Upper lobe of right lung (tissue), 1 donor: Measurements from ENCODE around the gene DOCK1. TPM values are rescaled to one million over a fixed set of nuclear protein-coding genes. Genes with fewer than 3 reads are reported as not detected.

Experiments used
- ATAC-seq: fragments of 200-7000 bp; cut with Tn5 transposase; one replicate; pipeline ENCODE4 v1.9.1; 2020; ENCODE audit warnings: mild to moderate bottlenecking, moderate library complexity
- DNase-seq: peaks from one replicate; pipeline ENCODE4 v3.0.0-alpha.2; 2020
- H3K27ac ChIP-seq: fragments of 200-600 bp; one replicate; pipeline ENCODE4 v1.8.0; 2022
- H3K27me3 ChIP-seq: fragments of 200-600 bp; one replicate; pipeline ENCODE4 v1.8.0; 2022; ENCODE audit warnings: mild to moderate bottlenecking
- H3K36me3 ChIP-seq: fragments of 200-600 bp; one replicate; pipeline ENCODE4 v1.8.0; 2022
- H3K4me1 ChIP-seq: fragments of 200-600 bp; one replicate; pipeline ENCODE4 v1.8.0; 2022
- H3K4me3 ChIP-seq: fragments of 200-600 bp; one replicate; pipeline ENCODE4 v1.8.0; 2022; ENCODE audit warnings: mild to moderate bottlenecking
- H3K9me3 ChIP-seq: fragments of 200-600 bp; one replicate; pipeline ENCODE4 v1.8.0; 2022
- intact Hi-C: fragments of 100-400 bp; cut with DNase I; formaldehyde crosslinking; loops from one replicate; pipeline ENCODE4 v1.11.0; 2022
- total RNA-seq: library from RNA; stranded (reverse); fragmentation: NEBNext Ultra II Directional; extraction: Animal tissue kit (Norgen Biotek cat#: 25700); gene quantifications from one replicate; pipeline ENCODE4 v1.2.1, GENCODE V29; 2021
- TF ChIP-seq, protein P1 (sequence below): fragments of 200-600 bp; IDR thresholded peaks from one replicate; pipeline ENCODE4 v1.8.0; 2022; ENCODE audit warnings: antibody characterized with exemption
- donor health status: DM: no; HTN: yes; CAD: no; lungs with severe emphysema.

Gene DOCK1
- total RNA-seq, 1 donor from 2014 or later, result 46.4 TPM

DNA sequence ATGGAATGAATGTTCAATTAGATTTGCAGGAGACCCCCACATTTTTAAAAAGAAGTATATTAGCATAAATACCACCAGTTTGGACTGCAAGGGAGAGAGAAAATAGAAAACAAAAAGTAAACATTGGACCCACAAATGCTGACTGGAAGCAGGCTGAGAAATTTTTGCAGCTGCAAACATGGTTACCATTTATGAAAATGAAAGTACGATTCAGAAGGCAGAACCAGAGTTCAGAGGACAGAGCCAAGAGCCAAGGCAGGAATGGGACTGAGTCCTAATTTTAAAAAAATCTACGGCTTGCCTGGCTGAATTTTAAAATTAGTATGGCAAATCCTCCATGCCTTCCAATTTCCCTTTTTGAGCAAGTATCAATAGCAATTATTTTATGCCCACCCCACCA lies 569.3 kb downstream of the DOCK1 start:
- ATAC-seq (no peak), DNase-seq (no peak)
- Histone ChIP-seq H3K4me3 (no peak overlapping the region), H3K27ac (no peak overlapping the region), H3K36me3 (no peaks in the 10 kb centered on the region), H3K4me1 (no peaks in the 10 kb centered on the region), H3K9me3 (no peaks in the 10 kb centered on the region), H3K27me3 (no peaks in the 10 kb centered on the region)
- intact Hi-C loops, result no loop called here
- TF ChIP-seq, protein P1, sequence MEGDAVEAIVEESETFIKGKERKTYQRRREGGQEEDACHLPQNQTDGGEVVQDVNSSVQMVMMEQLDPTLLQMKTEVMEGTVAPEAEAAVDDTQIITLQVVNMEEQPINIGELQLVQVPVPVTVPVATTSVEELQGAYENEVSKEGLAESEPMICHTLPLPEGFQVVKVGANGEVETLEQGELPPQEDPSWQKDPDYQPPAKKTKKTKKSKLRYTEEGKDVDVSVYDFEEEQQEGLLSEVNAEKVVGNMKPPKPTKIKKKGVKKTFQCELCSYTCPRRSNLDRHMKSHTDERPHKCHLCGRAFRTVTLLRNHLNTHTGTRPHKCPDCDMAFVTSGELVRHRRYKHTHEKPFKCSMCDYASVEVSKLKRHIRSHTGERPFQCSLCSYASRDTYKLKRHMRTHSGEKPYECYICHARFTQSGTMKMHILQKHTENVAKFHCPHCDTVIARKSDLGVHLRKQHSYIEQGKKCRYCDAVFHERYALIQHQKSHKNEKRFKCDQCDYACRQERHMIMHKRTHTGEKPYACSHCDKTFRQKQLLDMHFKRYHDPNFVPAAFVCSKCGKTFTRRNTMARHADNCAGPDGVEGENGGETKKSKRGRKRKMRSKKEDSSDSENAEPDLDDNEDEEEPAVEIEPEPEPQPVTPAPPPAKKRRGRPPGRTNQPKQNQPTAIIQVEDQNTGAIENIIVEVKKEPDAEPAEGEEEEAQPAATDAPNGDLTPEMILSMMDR, result no peak

DNA sequence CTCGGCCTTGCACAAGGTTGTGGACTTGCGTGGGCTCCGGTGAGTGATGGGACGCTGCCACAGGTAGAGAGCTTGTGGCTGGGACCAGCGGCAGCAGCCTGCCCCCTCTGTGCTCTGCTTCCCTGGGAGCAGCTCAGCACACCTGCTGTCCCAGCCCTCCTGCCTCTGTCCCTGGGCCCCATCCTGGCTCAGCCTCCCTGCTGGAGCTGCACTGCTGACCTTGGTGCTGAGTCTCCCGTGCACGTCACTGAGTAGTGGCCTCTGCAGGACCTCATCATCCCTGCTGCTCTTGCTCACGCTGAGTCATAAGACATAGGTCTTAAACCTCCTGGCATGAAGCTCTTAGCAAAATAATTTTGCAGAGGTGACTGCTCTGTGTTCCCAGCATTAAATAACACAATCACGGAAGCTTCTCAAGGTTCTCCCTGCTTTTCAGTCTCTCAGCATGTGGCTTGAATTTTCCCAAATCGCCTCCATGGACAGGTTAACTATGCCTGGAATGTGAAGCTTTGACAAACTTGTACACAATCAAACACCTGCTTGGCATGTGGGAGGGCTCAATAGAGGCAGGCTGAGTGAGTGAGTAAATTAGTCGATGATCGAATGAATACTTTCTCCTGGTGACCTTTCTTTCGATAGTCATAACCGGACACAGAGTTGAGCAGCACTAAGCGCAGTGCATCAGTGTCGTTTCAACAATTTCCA lies 580.1 kb downstream of the DOCK1 start:
- ATAC-seq (peak; percentile 70), DNase-seq (no peak)
- no peaks in the 10 kb centered on the region for H3K9me3 ChIP-seq
- TF ChIP-seq, protein P1, result no peak
- no peak overlapping the region for H3K27ac ChIP-seq
- H3K4me3 ChIP-seq, result no peak overlapping the region
- intact Hi-C loops, result no loop called here
- no peaks in the 10 kb centered on the region for H3K27me3 ChIP-seq
- no peaks in the 10 kb centered on the region for H3K36me3 ChIP-seq
- H3K4me1 ChIP-seq, result no peaks in the 10 kb centered on the region

DNA sequence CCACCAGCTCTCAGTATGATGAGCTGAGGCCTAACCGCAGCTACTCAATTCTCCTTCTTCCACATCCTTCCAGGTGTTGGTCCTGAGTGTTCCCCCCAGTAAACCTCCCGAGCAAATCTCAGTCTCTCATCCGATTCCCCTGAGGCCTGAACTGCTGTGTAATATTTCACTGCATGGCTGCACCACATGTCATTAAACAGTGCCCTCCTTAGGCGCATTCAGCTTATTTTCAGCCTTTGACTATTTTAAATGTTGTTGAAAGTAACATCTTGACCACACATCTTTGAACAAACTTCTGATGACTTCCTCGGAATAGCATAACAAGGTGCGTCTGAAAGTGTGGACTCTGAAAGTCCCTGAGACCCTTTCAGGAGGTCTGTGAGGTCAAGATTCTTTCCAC lies 581.1 kb downstream of the DOCK1 start:
- intact Hi-C loops, result no loop called here
- Histone ChIP-seq H3K27ac (no peak overlapping the region), H3K27me3 (no peaks in the 10 kb centered on the region), H3K4me1 (no peaks in the 10 kb centered on the region), H3K9me3 (no peaks in the 10 kb centered on the region), H3K36me3 (no peaks in the 10 kb centered on the region), H3K4me3 (no peak overlapping the region)
- DNase-seq (no peak), ATAC-seq (no peak)
- TF ChIP-seq, protein P1, result no peak

DNA sequence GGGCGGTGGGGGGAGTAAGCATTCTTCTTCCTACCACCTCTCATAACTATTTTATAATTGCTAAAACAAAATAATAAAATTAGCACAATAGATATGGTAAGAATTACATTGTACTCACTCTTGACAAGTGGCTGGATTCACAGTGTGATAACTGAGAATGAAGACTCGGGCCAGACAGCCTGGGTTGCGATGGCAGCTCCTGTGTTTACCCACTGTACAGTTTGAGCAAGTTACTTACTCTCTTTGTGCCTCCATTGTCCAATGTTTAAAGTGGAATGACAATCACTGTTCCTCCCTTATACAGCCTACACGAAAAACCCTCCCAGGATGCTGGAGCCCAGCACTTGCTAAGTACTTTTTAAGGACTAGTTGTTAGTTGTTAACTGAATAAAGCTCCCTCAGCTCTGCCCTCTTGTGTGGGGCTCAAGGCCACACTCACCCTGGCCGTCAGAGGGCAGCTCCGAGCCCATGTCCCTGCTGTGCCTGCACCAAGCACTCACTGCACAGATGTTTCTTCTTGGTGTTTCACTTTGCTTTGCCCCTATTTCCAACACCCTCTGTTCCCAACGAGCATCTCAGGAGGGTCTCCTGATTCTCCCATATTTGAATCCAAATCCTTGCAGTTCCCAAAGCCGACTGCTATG lies 587.5 kb downstream of the DOCK1 start:
- H3K36me3 ChIP-seq, result no peaks in the 10 kb centered on the region

DNA sequence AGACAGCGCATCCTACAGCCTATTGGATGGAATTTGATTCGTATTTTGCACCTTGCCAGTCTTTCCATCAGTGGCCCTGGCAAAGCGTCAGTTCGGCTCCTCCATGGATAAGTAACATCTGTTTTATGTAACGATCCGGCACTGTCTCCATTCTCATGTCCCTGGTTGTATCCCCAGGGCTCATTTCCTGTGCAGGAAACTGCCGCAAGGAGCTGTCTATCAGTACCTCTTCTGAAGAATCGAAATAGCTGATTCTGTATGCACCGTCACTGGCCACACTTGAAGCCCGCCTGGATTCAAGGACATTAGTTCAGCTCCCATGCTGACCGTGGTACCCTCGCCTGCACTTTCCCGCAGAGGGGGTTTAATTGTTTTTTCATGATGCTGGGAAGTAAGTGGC lies 590.8 kb downstream of the DOCK1 start:
- Histone ChIP-seq H3K4me1 (no peaks in the 10 kb centered on the region), H3K27me3 (peaks cover 9% of the 10 kb centered on the region), H3K9me3 (no peaks in the 10 kb centered on the region), H3K4me3 (no peak overlapping the region), H3K27ac (no peak overlapping the region), H3K36me3 (no peaks in the 10 kb centered on the region)
- TF ChIP-seq, protein P1, result no peak
- ATAC-seq (no peak), DNase-seq (no peak)
- intact Hi-C loops, result no loop called here

More for the DNA sequence above, 587.5 kb downstream of the DOCK1 start:
- ATAC-seq, result peak; percentile 61
- H3K4me3 ChIP-seq, result no peak overlapping the region
- TF ChIP-seq, protein P1, result no peak
- DNase-seq, result no peak
- H3K27ac ChIP-seq, result no peak overlapping the region
- no peaks in the 10 kb centered on the region for H3K9me3 ChIP-seq
- no peaks in the 10 kb centered on the region for H3K27me3 ChIP-seq
- intact Hi-C loops, result no loop called here
- H3K4me1 ChIP-seq, result no peaks in the 10 kb centered on the region
